GM23338 (cell line): ENCODE data around the gene ARPC2. TPM values are rescaled to one million over a fixed set of nuclear protein-coding genes. Genes with fewer than 3 reads are reported as not detected.

Experiments used
- ATAC-seq: fragments of 200-7000 bp; cut with Tn5 transposase; 3 replicates; pipeline ENCODE4 v1.9.1; 2020
- DNase-seq: peaks from one replicate; pipeline ENCODE4 v3.0.0-alpha.2; 2015; ENCODE audit warnings: low spot score
- H2AFZ ChIP-seq: fragments of 200-600 bp; sonication (generic); 2 replicates; pipeline ENCODE4 v1.8.0; 2016; ENCODE audit warnings: antibody characterized with exemption, mild to moderate bottlenecking, moderate library complexity
- H3F3A ChIP-seq: fragments of 200-600 bp; sonication (generic); replicated peaks from 2 replicates; pipeline ENCODE4 v1.8.0; 2017; ENCODE audit warnings: antibody characterized with exemption, mixed run types, low read depth
- H3K27ac ChIP-seq: fragments of 200-600 bp; sonication (generic); 2 replicates; pipeline ENCODE4 v1.6.1; 2016; ENCODE audit warnings: low read depth
- H3K27me3 ChIP-seq: fragments of 200-600 bp; sonication (generic); 2 replicates; pipeline ENCODE4 v1.8.0; 2016; ENCODE audit warnings: mild to moderate bottlenecking, mixed run types, moderate library complexity; ENCODE audit not compliant: insufficient read depth
- H3K36me3 ChIP-seq: fragments of 200-600 bp; sonication (generic); 2 replicates; pipeline ENCODE4 v1.8.0; 2016; ENCODE audit warnings: mild to moderate bottlenecking; ENCODE audit not compliant: insufficient read depth
- H3K4me1 ChIP-seq: fragments of 200-600 bp; sonication (generic); 2 replicates; pipeline ENCODE4 v1.8.0; 2016; ENCODE audit warnings: mild to moderate bottlenecking, moderate library complexity; ENCODE audit not compliant: insufficient read depth
- H3K4me2 ChIP-seq: fragments of 200-600 bp; sonication (generic); 2 replicates; pipeline ENCODE4 v1.7.1; 2017; ENCODE audit warnings: mixed run types
- H3K4me3 ChIP-seq: fragments of 200-600 bp; sonication (generic); 2 replicates; pipeline ENCODE4 v1.6.1; 2016; ENCODE audit warnings: mixed run types
- H3K79me2 ChIP-seq: fragments of 200-600 bp; sonication (generic); replicated peaks from 2 replicates; pipeline ENCODE4 v1.8.0; 2017; ENCODE audit warnings: mild to moderate bottlenecking; ENCODE audit not compliant: insufficient read depth
- H3K9me2 ChIP-seq: fragments of 200-600 bp; sonication (generic); 2 replicates; pipeline ENCODE4 v1.8.0; 2017; ENCODE audit not compliant: insufficient read depth
- H4K20me1 ChIP-seq: fragments of 200-600 bp; sonication (generic); replicated peaks from 2 replicates; pipeline ENCODE4 v1.8.0; 2017; ENCODE audit warnings: mild to moderate bottlenecking; ENCODE audit not compliant: insufficient read depth
- H3K27ac Mint-ChIP-seq: 2 replicates; pipeline ENCODE4 v1.8.0; 2020; ENCODE audit warnings: inconsistent platforms, mild to moderate bottlenecking, moderate library complexity, mixed read lengths
- H3K27me3 Mint-ChIP-seq: 3 replicates; pipeline ENCODE4 v1.8.0; 2022; ENCODE audit warnings: low read depth, mild to moderate bottlenecking, moderate library complexity, mixed read lengths, inconsistent platforms; ENCODE audit not compliant: insufficient read depth, poor library complexity
- H3K36me3 Mint-ChIP-seq: 3 replicates; pipeline ENCODE4 v1.8.0; 2021; ENCODE audit warnings: low read depth, mild to moderate bottlenecking, inconsistent platforms, moderate library complexity, mixed read lengths
- H3K4me1 Mint-ChIP-seq: 3 replicates; pipeline ENCODE4 v1.8.0; 2020; ENCODE audit warnings: mild to moderate bottlenecking, inconsistent platforms, mixed read lengths
- H3K4me3 Mint-ChIP-seq: 3 replicates; pipeline ENCODE4 v1.8.0; 2021; ENCODE audit warnings: moderate library complexity, mild to moderate bottlenecking, inconsistent platforms, mixed read lengths
- H3K9me3 Mint-ChIP-seq: 3 replicates; pipeline ENCODE4 v1.8.0; 2020; ENCODE audit warnings: moderate library complexity, mild to moderate bottlenecking, inconsistent platforms, mixed read lengths
- CREB1 ChIP-seq: fragments of 250-450 bp; sonication (Bioruptor Pico); IDR thresholded peaks from 2 replicates; pipeline ENCODE4 v1.5.0; 2020; ENCODE audit warnings: low read depth, mild to moderate bottlenecking, moderate library complexity
- EZH2 ChIP-seq: fragments of 200-600 bp; sonication (generic); IDR thresholded peaks from one replicate; pipeline ENCODE4 v1.8.0; 2017; ENCODE audit warnings: antibody characterized with exemption, mild to moderate bottlenecking, low read depth; ENCODE audit not compliant: unreplicated experiment
- EZH2phosphoT487 ChIP-seq: fragments of 200-600 bp; sonication (generic); IDR thresholded peaks from one replicate; pipeline ENCODE4 v1.8.1; 2018; ENCODE audit warnings: antibody characterized with exemption; ENCODE audit not compliant: unreplicated experiment
- POLR2AphosphoS5 ChIP-seq: IDR thresholded peaks from 2 replicates; pipeline ENCODE4 v1.6.1; 2016; ENCODE audit warnings: antibody characterized with exemption, low read depth
- STAT1 ChIP-seq: IDR thresholded peaks from one replicate; pipeline ENCODE4 v1.6.1; 2016; ENCODE audit warnings: antibody characterized with exemption; ENCODE audit not compliant: unreplicated experiment
- ZNF331 ChIP-seq: fragments of 250-450 bp; sonication (Bioruptor Pico); IDR thresholded peaks from 2 replicates; pipeline ENCODE4 v1.5.0; 2020; ENCODE audit warnings: low read depth, mild to moderate bottlenecking, moderate library complexity
- polyA plus RNA-seq: library from polyadenylated mRNA; unstranded; fragments of >200 nt; fragmentation: Nextera tagmentation; extraction: Ambion mirVana; gene quantifications from 2 replicates; pipeline ENCODE4 v1.2.1, GENCODE V29; 2016
- total RNA-seq: library from RNA; depleted of rRNA; stranded (reverse); fragments of >200 nt; shearing (Covaris generic); gene quantifications from 2 replicates; pipeline ENCODE4 v1.2.3, GENCODE V29; 2014
- TF ChIP-seq, protein P1 (sequence below), 2 experiments: fragments of 200-600 bp in 1 of 2; sonication (generic) in 1 of 2; conservative IDR thresholded peaks; 2 replicates each; pipeline versions ENCODE4 v1.5.1 to v1.6.1; 2016 to 2017; ENCODE audit warnings: antibody characterized with exemption in 2 of 2, low read depth in 2 of 2, mild to moderate bottlenecking in 2 of 2, moderate library complexity in 1 of 2
- TF ChIP-seq, protein P2 (sequence below): fragments of 250-450 bp; sonication (Bioruptor Pico); IDR thresholded peaks from 2 replicates; pipeline ENCODE4 v1.5.0; 2020; ENCODE audit warnings: mild to moderate bottlenecking, moderate library complexity
- TF ChIP-seq, protein P3 (sequence below): IDR thresholded peaks from one replicate; pipeline ENCODE4 v1.6.1; 2018; ENCODE audit warnings: antibody characterized with exemption; ENCODE audit not compliant: unreplicated experiment

ARPC2 gene
- total and polyA plus RNA-seq, 2 experiments from 2014 or later = 217 to 271 TPM

DNA sequence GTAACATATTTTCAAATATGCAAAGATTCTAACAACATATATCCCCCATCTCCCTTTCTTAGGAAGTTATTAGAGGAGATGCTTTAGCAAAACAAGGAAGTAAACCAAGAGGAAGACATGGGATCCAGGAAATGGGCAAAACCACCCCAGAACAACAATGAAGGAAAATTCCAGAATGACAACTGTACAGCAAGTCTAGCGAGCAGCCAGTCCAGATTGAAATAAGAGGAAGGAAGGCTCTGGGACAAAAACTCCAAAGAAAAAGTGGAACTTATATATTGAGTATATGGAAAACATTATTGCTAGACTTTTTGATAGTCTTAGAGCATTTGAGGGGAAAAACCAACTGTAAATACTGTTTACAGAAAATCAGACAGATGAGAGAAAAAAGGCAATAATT, 2.9 kb upstream of the ARPC2 start:
- Histone ChIP-seq H3K36me3 (no peaks in the 10 kb centered on the region), H3K4me2 (no peak overlapping the region), H3K4me3 (no peak overlapping the region), H3K27me3 (no peaks in the 10 kb centered on the region), H3F3A (0 out of 2 replicates have a peak, but pooled peaks cover 3% of the 10 kb centered on the region), H2AFZ (no peak overlapping the region), H3K27ac (no peak overlapping the region), H4K20me1 (peaks cover 7% of the 10 kb centered on the region; the same call in 1 of the 2 replicates), H3K4me1 (peaks cover 20% of the 10 kb centered on the region), H3K9me2 (peaks cover 6% of the 10 kb centered on the region; the same call in 1 of the 2 replicates), H3K79me2 (peaks cover 19% of the 10 kb centered on the region)
- Mint-ChIP-seq H3K9me3 (peaks cover 3% of the 10 kb centered on the region; the same call in 2 of the 3 replicates), H3K36me3 (peaks cover 7% of the 10 kb centered on the region; the same call in 1 of the 3 replicates), H3K27me3 (peaks cover 18% of the 10 kb centered on the region), H3K27ac (no peak overlapping the region), H3K4me3 (no peak overlapping the region), H3K4me1 (peaks cover 21% of the 10 kb centered on the region)
- DNase-seq = no peak
- TF ChIP-seq POLR2AphosphoS5 (no peak), EZH2 (no peak), STAT1 (no peak), CREB1 (no peak), EZH2phosphoT487 (no peak), ZNF331 (no peak)
- TF ChIP-seq, protein P1, sequence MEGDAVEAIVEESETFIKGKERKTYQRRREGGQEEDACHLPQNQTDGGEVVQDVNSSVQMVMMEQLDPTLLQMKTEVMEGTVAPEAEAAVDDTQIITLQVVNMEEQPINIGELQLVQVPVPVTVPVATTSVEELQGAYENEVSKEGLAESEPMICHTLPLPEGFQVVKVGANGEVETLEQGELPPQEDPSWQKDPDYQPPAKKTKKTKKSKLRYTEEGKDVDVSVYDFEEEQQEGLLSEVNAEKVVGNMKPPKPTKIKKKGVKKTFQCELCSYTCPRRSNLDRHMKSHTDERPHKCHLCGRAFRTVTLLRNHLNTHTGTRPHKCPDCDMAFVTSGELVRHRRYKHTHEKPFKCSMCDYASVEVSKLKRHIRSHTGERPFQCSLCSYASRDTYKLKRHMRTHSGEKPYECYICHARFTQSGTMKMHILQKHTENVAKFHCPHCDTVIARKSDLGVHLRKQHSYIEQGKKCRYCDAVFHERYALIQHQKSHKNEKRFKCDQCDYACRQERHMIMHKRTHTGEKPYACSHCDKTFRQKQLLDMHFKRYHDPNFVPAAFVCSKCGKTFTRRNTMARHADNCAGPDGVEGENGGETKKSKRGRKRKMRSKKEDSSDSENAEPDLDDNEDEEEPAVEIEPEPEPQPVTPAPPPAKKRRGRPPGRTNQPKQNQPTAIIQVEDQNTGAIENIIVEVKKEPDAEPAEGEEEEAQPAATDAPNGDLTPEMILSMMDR (conservative IDR thresholded peaks at IDR 0.05; ENCODE audit: low read depth in 2 of 2) = no peak
- TF ChIP-seq, protein P2, sequence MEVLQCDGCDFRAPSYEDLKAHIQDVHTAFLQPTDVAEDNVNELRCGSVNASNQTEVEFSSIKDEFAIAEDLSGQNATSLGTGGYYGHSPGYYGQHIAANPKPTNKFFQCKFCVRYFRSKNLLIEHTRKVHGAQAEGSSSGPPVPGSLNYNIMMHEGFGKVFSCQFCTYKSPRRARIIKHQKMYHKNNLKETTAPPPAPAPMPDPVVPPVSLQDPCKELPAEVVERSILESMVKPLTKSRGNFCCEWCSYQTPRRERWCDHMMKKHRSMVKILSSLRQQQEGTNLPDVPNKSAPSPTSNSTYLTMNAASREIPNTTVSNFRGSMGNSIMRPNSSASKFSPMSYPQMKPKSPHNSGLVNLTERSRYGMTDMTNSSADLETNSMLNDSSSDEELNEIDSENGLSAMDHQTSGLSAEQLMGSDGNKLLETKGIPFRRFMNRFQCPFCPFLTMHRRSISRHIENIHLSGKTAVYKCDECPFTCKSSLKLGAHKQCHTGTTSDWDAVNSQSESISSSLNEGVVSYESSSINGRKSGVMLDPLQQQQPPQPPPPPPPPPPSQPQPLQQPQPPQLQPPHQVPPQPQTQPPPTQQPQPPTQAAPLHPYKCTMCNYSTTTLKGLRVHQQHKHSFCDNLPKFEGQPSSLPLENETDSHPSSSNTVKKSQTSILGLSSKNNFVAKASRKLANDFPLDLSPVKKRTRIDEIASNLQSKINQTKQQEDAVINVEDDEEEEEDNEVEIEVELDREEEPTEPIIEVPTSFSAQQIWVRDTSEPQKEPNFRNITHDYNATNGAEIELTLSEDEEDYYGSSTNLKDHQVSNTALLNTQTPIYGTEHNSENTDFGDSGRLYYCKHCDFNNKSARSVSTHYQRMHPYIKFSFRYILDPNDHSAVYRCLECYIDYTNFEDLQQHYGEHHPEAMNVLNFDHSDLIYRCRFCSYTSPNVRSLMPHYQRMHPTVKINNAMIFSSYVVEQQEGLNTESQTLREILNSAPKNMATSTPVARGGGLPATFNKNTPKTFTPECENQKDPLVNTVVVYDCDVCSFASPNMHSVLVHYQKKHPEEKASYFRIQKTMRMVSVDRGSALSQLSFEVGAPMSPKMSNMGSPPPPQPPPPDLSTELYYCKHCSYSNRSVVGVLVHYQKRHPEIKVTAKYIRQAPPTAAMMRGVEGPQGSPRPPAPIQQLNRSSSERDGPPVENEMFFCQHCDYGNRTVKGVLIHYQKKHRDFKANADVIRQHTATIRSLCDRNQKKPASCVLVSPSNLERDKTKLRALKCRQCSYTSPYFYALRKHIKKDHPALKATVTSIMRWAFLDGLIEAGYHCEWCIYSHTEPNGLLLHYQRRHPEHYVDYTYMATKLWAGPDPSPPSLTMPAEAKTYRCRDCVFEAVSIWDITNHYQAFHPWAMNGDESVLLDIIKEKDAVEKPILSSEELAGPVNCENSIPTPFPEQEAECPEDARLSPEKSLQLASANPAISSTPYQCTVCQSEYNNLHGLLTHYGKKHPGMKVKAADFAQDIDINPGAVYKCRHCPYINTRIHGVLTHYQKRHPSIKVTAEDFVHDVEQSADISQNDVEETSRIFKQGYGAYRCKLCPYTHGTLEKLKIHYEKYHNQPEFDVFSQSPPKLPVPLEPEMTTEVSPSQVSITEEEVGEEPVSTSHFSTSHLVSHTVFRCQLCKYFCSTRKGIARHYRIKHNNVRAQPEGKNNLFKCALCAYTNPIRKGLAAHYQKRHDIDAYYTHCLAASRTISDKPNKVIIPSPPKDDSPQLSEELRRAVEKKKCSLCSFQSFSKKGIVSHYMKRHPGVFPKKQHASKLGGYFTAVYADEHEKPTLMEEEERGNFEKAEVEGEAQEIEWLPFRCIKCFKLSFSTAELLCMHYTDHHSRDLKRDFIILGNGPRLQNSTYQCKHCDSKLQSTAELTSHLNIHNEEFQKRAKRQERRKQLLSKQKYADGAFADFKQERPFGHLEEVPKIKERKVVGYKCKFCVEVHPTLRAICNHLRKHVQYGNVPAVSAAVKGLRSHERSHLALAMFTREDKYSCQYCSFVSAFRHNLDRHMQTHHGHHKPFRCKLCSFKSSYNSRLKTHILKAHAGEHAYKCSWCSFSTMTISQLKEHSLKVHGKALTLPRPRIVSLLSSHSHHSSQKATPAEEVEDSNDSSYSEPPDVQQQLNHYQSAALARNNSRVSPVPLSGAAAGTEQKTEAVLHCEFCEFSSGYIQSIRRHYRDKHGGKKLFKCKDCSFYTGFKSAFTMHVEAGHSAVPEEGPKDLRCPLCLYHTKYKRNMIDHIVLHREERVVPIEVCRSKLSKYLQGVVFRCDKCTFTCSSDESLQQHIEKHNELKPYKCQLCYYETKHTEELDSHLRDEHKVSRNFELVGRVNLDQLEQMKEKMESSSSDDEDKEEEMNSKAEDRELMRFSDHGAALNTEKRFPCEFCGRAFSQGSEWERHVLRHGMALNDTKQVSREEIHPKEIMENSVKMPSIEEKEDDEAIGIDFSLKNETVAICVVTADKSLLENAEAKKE = no peak
- TF ChIP-seq, protein P3, sequence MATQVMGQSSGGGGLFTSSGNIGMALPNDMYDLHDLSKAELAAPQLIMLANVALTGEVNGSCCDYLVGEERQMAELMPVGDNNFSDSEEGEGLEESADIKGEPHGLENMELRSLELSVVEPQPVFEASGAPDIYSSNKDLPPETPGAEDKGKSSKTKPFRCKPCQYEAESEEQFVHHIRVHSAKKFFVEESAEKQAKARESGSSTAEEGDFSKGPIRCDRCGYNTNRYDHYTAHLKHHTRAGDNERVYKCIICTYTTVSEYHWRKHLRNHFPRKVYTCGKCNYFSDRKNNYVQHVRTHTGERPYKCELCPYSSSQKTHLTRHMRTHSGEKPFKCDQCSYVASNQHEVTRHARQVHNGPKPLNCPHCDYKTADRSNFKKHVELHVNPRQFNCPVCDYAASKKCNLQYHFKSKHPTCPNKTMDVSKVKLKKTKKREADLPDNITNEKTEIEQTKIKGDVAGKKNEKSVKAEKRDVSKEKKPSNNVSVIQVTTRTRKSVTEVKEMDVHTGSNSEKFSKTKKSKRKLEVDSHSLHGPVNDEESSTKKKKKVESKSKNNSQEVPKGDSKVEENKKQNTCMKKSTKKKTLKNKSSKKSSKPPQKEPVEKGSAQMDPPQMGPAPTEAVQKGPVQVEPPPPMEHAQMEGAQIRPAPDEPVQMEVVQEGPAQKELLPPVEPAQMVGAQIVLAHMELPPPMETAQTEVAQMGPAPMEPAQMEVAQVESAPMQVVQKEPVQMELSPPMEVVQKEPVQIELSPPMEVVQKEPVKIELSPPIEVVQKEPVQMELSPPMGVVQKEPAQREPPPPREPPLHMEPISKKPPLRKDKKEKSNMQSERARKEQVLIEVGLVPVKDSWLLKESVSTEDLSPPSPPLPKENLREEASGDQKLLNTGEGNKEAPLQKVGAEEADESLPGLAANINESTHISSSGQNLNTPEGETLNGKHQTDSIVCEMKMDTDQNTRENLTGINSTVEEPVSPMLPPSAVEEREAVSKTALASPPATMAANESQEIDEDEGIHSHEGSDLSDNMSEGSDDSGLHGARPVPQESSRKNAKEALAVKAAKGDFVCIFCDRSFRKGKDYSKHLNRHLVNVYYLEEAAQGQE = no peak
- ATAC-seq = no peak
